Ovary (tissue), 9 donors: ENCODE data around the gene CNIH2. TPM values are rescaled to one million over a fixed set of nuclear protein-coding genes. Genes with fewer than 3 reads are reported as not detected.

ENCODE experiments used
- DNase-seq, 5 donors: peaks; one replicate each; pipeline ENCODE4 v3.0.0-alpha.2; 2019 to 2020
- H3K27ac ChIP-seq, 2 donors: fragments of 200-600 bp; one replicate each; pipeline versions ENCODE4 v1.5.1 to v1.8.0; 2019 to 2022
- H3K27me3 ChIP-seq: fragments of 200-600 bp; one replicate; pipeline ENCODE4 v1.8.0; 2022
- H3K36me3 ChIP-seq: fragments of 200-600 bp; sonication (generic); one replicate; pipeline ENCODE4 v1.5.1; 2019
- H3K4me1 ChIP-seq: one replicate; pipeline ENCODE4 v1.8.1; 2013; ENCODE audit warnings: mild to moderate bottlenecking, moderate library complexity; ENCODE audit not compliant: insufficient read depth
- H3K4me3 ChIP-seq: fragments of 200-600 bp; sonication (generic); one replicate; pipeline ENCODE4 v1.5.1; 2017
- H3K9me3 ChIP-seq, 2 donors: fragments of 200-600 bp in 1 of 2; sonication (generic) in 1 of 2; one replicate each; pipeline versions ENCODE4 v1.5.1 to v1.8.1; 2013 to 2019; ENCODE audit warnings: mild to moderate bottlenecking in 1 of 2, moderate library complexity in 1 of 2
- WGBS, 3 donors: extraction: QIAGEN DNeasy Blood & Tissue Kit in 1 of 3; methylation state at CpG; one replicate each; pipeline versions ENCODE4 v1.1.5 to v1.1.7; 2013 to 2017; 5-methylcytosine and 5-hydroxymethylcytosine counted together
- intact Hi-C, 4 donors: fragments of 100-400 bp; cut with DNase I; formaldehyde crosslinking; loops; one replicate each; pipeline versions ENCODE4 v1.11.0 to v1.15.1; 2022 to 2023
- polyA plus RNA-seq, 2 donors: library from polyadenylated mRNA; stranded (reverse); fragments of 200-250 nt in 1 of 2; fragments of 350-450 nt in 1 of 2; fragmentation: Illumina TruSeq in 1 of 2; extraction: RNeasy Lipid Tissue Mini Kit (QIAGEN cat#74804) in 1 of 2; gene quantifications; one replicate each; pipeline ENCODE4 v1.2.3, GENCODE V29; 2013 to 2014
- total RNA-seq, 7 donors: library from RNA; depleted of rRNA in 2 of 7; stranded (reverse); fragments of >200 nt in 2 of 7; fragmentation: NEBNext Ultra II Directional in 3 of 7; extraction: Animal tissue kit (Norgen Biotek cat#: 25700) in 3 of 7; gene quantifications; one replicate each; pipeline versions ENCODE4 v1.1.0 to v1.2.4, GENCODE V29; 2016 to 2023
- TF ChIP-seq, protein P1 (sequence below), 3 donors: fragments of 450-650 bp in 2 of 3; fragments of 200-600 bp in 1 of 3; IDR thresholded peaks; one replicate each; pipeline versions ENCODE4 v1.5.1 to v1.8.0; 2016 to 2022; ENCODE audit warnings: antibody characterized with exemption in 3 of 3, mild to moderate bottlenecking in 1 of 3
- donor health status: DM: no; HTN: no; CAD: no; lungs with moderate emphysema.
- donor health status: DM: no; HTN: no; CAD: no.
- donor health status: Bipolar disorder and iron deficiency.
- donor health status: DM: yes; HTN: yes; CAD: no.
- donor health status: DM: no; HTN: no; CAD: no.
- donor health status: DM: yes; HTN: yes; CAD: no.

Gene CNIH2
- total and polyA plus RNA-seq, 9 donors = 0.33 to 2.5 (median 0.65) TPM; not detected in 1

DNA sequence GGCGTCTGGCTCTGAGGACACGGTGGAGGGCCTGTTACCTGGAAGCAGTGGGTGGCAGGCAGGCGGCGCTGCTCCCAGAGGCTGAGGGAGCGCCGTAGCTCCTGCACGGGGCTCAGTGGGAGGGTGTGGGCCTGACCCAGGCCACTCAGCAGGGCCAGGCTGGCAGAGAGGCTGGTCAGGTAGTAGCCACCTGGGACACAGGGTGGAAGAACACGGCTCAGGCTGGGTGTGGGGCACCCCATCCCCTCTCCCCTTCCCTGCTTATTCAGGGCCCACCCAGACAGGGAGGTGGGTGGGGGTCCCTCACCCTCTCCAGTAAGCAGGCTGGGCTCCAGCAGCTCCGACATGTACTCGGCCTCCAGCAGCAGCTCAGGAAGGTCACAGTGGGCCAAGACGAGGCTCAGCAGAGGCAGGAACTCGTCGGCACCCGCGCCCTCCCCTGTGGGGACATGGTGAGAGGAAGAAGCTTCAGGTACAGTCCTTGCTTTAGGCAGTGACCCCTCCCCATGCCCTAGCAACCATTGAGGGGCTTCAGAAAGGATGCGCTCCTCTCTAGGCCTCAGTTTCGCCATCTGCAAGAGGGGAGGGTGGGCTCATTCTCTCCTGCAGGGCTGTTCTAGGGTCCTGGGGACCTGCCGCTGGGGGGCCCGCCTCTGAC is 55.4 kb downstream of the CNIH2 start:
- Histone ChIP-seq H3K36me3 (no peaks in the 10 kb centered on the region), H3K9me3 (no peaks in the 10 kb centered on the region), H3K27me3 (no peaks in the 10 kb centered on the region), H3K4me1 (peaks cover 16% of the 10 kb centered on the region), H3K4me3 (no peak overlapping the region), H3K27ac (no peak overlapping the region)
- DNase-seq = peak in 2 of 5 donors; percentile 16 to 30
- intact Hi-C loops = loop anchor here in 1 of 4 donors (10.0 kb wide), 1 partner anchor 49 kb away; the partner anchor contains the start of gene YIF1A
- 87 to 91% (median 89%) methylated on average over 16 to 19 of the region's 19 CpGs for WGBS, 3 donors
- TF ChIP-seq, protein P1, sequence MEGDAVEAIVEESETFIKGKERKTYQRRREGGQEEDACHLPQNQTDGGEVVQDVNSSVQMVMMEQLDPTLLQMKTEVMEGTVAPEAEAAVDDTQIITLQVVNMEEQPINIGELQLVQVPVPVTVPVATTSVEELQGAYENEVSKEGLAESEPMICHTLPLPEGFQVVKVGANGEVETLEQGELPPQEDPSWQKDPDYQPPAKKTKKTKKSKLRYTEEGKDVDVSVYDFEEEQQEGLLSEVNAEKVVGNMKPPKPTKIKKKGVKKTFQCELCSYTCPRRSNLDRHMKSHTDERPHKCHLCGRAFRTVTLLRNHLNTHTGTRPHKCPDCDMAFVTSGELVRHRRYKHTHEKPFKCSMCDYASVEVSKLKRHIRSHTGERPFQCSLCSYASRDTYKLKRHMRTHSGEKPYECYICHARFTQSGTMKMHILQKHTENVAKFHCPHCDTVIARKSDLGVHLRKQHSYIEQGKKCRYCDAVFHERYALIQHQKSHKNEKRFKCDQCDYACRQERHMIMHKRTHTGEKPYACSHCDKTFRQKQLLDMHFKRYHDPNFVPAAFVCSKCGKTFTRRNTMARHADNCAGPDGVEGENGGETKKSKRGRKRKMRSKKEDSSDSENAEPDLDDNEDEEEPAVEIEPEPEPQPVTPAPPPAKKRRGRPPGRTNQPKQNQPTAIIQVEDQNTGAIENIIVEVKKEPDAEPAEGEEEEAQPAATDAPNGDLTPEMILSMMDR (IDR thresholded peaks at IDR 0.05) = no peak

Other genes with a start within 250 kb of the CNIH2 start
- 1 to 10 TPM in 1 of 7 donors, under 1 TPM in 3, not detected in 3; 0.20 to 3.3 (median 0.70) TPM for gene GAL3ST3, start 229.0 kb upstream of the CNIH2 start, total RNA-seq
- gene GAL3ST3, start 229.0 kb upstream of the CNIH2 start, polyA plus RNA-seq = under 1 TPM in 1 of 2 donors, not detected in 1; 0.08 TPM
- gene SF3B2, start 225.8 kb upstream of the CNIH2 start, total RNA-seq = 100 to 1,000 TPM; 113 to 199 (median 189) TPM
- 100 to 1,000 TPM; 132 to 203 TPM for gene SF3B2, start 225.8 kb upstream of the CNIH2 start, polyA plus RNA-seq
- gene PACS1, start 207.9 kb upstream of the CNIH2 start, total RNA-seq = 10 to 100 TPM; 22.4 to 83.9 (median 73.9) TPM
- gene PACS1, start 207.9 kb upstream of the CNIH2 start, polyA plus RNA-seq = 10 to 100 TPM; 31.3 to 92.9 TPM
- gene KLC2, start 20.5 kb upstream of the CNIH2 start, total RNA-seq = 10 to 100 TPM; 15.7 to 47.8 (median 38.8) TPM
- gene KLC2, start 20.5 kb upstream of the CNIH2 start, polyA plus RNA-seq = 10 to 100 TPM in 1 of 2 donors, 1 to 10 TPM in 1; 4.6 to 19.4 TPM
- gene RAB1B, start 9.5 kb upstream of the CNIH2 start, total RNA-seq = 100 to 1,000 TPM in 5 of 7 donors, 10 to 100 TPM in 2; 54.6 to 140 (median 119) TPM
- gene RAB1B, start 9.5 kb upstream of the CNIH2 start, polyA plus RNA-seq = 100 to 1,000 TPM in 1 of 2 donors, 10 to 100 TPM in 1; 57.1 to 132 TPM
- gene YIF1A, start 11.0 kb downstream of the CNIH2 start, total RNA-seq = 10 to 100 TPM; 43.8 to 91.0 (median 67.5) TPM
- 10 to 100 TPM; 39.3 to 63.9 TPM for gene YIF1A, start 11.0 kb downstream of the CNIH2 start, polyA plus RNA-seq
- gene TMEM151A, start 13.7 kb downstream of the CNIH2 start, total RNA-seq = 10 to 100 TPM in 1 of 7 donors, under 1 TPM in 3, not detected in 3; 0.20 to 10.8 (median 0.60) TPM
- under 1 TPM in 1 of 2 donors, not detected in 1; 0.15 TPM for gene TMEM151A, start 13.7 kb downstream of the CNIH2 start, polyA plus RNA-seq
- gene CD248, start 38.9 kb downstream of the CNIH2 start, total RNA-seq = 10 to 100 TPM in 6 of 7 donors, 1 to 10 TPM in 1; 4.9 to 47.9 (median 19.9) TPM
- gene CD248, start 38.9 kb downstream of the CNIH2 start, polyA plus RNA-seq = 10 to 100 TPM in 1 of 2 donors, 1 to 10 TPM in 1; 6.3 to 17.2 TPM
- gene RIN1, start 58.3 kb downstream of the CNIH2 start, total RNA-seq = 1 to 10 TPM; 1.8 to 9.5 (median 6.3) TPM
- 1 to 10 TPM in 1 of 2 donors, under 1 TPM in 1; 0.52 to 3.5 TPM for gene RIN1, start 58.3 kb downstream of the CNIH2 start, polyA plus RNA-seq
- 10 to 100 TPM; 19.9 to 32.2 (median 23.4) TPM for gene BRMS1, start 66.9 kb downstream of the CNIH2 start, total RNA-seq
- 10 to 100 TPM; 17.5 to 31.0 TPM for gene BRMS1, start 66.9 kb downstream of the CNIH2 start, polyA plus RNA-seq
- 10 to 100 TPM; 30.7 to 44.9 (median 37.8) TPM for gene B4GAT1, start 69.5 kb downstream of the CNIH2 start, total RNA-seq
- gene B4GAT1, start 69.5 kb downstream of the CNIH2 start, polyA plus RNA-seq = 10 to 100 TPM; 53.2 to 54.2 TPM
- gene SLC29A2, start 93.6 kb downstream of the CNIH2 start, total RNA-seq = 1 to 10 TPM in 4 of 7 donors, under 1 TPM in 3; 0.48 to 3.1 (median 1.3) TPM
- under 1 TPM; 0.70 to 0.71 TPM for gene SLC29A2, start 93.6 kb downstream of the CNIH2 start, polyA plus RNA-seq
- gene NPAS4, start 142.9 kb downstream of the CNIH2 start, total RNA-seq = 1 to 10 TPM in 1 of 7 donors, under 1 TPM in 4, not detected in 2; 0.07 to 3.3 (median 0.36) TPM
- under 1 TPM; 0.11 to 0.25 TPM for gene NPAS4, start 142.9 kb downstream of the CNIH2 start, polyA plus RNA-seq
- 10 to 100 TPM; 30.9 to 53.5 (median 44.1) TPM for gene MRPL11, start 160.7 kb downstream of the CNIH2 start, total RNA-seq
- gene MRPL11, start 160.7 kb downstream of the CNIH2 start, polyA plus RNA-seq = 10 to 100 TPM; 38.9 to 41.4 TPM
- gene PELI3, start 188.7 kb downstream of the CNIH2 start, total RNA-seq = 10 to 100 TPM; 13.9 to 29.6 (median 21.7) TPM
- 10 to 100 TPM in 1 of 2 donors, 1 to 10 TPM in 1; 7.6 to 18.5 TPM for gene PELI3, start 188.7 kb downstream of the CNIH2 start, polyA plus RNA-seq
- gene DPP3, start 202.3 kb downstream of the CNIH2 start, total RNA-seq = 10 to 100 TPM in 5 of 7 donors, 1 to 10 TPM in 2; 6.5 to 19.3 (median 13.1) TPM
- 1 to 10 TPM; 8.2 TPM for gene DPP3, start 202.3 kb downstream of the CNIH2 start, polyA plus RNA-seq
- gene BBS1, start 232.5 kb downstream of the CNIH2 start, total RNA-seq = 10 to 100 TPM; 54.7 to 78.3 (median 69.1) TPM
- 10 to 100 TPM; 33.8 to 41.6 TPM for gene BBS1, start 232.5 kb downstream of the CNIH2 start, polyA plus RNA-seq